ENCODE results near the gene HEPN1. TPM values are rescaled to one million over a fixed set of nuclear protein-coding genes. Genes with fewer than 3 reads are reported as not detected.

HEPN1 gene
- total and polyA plus RNA-seq, 2 of the 8 experiments (the other 6 are each of a cell fraction or from before 2014, with no cell fraction given): not detected

DNA sequence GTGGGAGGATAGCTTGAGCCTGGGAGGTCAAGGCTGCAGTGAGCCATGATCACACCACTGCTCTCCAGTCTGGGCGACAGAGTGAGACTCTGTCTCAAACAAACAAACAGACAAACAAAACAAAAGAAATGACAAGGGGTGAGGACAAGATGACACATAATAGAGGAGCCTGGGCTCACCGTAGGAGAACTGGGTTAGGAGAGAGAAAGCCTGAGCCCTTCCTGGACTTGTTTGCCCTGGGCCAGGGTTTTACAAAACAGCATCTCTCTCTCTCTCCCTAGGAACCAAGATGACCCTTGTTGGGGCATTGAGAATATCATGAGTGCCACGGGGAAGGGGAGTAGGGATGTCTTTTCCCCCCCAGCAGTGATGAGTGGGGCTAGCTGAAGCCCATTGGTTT lies 38.1 kb upstream of the HEPN1 start:
- CTCF ChIA-PET (ENCODE audit: partially characterized antibody): interaction anchor here (0.7 to 1.8 kb wide), 8 partner anchors 10 to 83 kb away, joined by 3 to 6 read pairs (median 4); partner anchors contain the start of gene ROBO3
- Histone ChIP-seq H3K79me2 (ENCODE audit: control insufficient read depth in 1 of 2, insufficient read depth in 2 of 2, low read length in 2 of 2) (no peaks in the 10 kb centered on the region), H2BK5ac (ENCODE audit: low read depth, low read length) (no peak overlapping the region)

More for the DNA sequence above, 38.1 kb upstream of the HEPN1 start:
- no peak overlapping the region for H3K4ac ChIP-seq (replicated peaks; ENCODE audit: insufficient read length, low read depth, low read length)
- TF ChIP-seq SIX5 (IDR thresholded peaks at IDR 0.05; ENCODE audit: low read depth, low read length): no peak
- H3K4me1 ChIP-seq (replicated peaks in 1 of 4; ENCODE audit: control insufficient read depth in 3 of 4, insufficient read depth in 4 of 4, low read length in 3 of 4): peaks cover 0 to 14% (median 8%) of the 10 kb centered on the region in 4 experiments; a peak in 5 of 7 replicates
- no peak overlapping the region for H3K27ac ChIP-seq (ENCODE audit: low read depth, low read length)
- H3K14ac ChIP-seq (ENCODE audit: insufficient read length): no peak overlapping the region
- H3K23ac ChIP-seq (ENCODE audit: insufficient read length): no peak overlapping the region
- no peak overlapping the region for H2AFZ ChIP-seq (ENCODE audit: low read length)
- H2BK15ac ChIP-seq (ENCODE audit: low read length): no peak overlapping the region
- H4K8ac ChIP-seq (ENCODE audit: extremely low read depth, insufficient read depth, low read length): no peak overlapping the region
- H2BK12ac ChIP-seq (ENCODE audit: low read depth, low read length): no peak overlapping the region
- no peak overlapping the region for H4K5ac ChIP-seq (ENCODE audit: insufficient read length, low read depth, low read length)
- H3K56ac ChIP-seq (replicated peaks; ENCODE audit: insufficient read length, low read depth, low read length): no peak overlapping the region
- no peak overlapping the region for H4K91ac ChIP-seq (replicated peaks; ENCODE audit: insufficient read length, low read length)
- no peaks in the 10 kb centered on the region for H3K79me1 ChIP-seq (ENCODE audit: low read depth, low read length)
- H3K4me3 ChIP-seq (ENCODE audit: extremely low read depth in 1 of 4, insufficient read depth in 2 of 4, low read depth in 3 of 4, low read length in 4 of 4): no peak overlapping the region
- POLR2A ChIA-PET (ENCODE audit: partially characterized antibody): interaction anchor here (1.1 to 2.1 kb wide), 3 partner anchors 8 to 89 kb away, joined by 3 to 7 read pairs (median 3); no protein-coding TSS in a partner anchor
- H2BK120ac ChIP-seq (replicated peaks; ENCODE audit: low read depth, low read length): no peak overlapping the region
- H3K36me3 ChIP-seq (ENCODE audit: control insufficient read depth in 2 of 4, insufficient read depth in 4 of 4, low read length in 3 of 4): no peaks in the 10 kb centered on the region
- no peak overlapping the region for H3K9ac ChIP-seq (replicated peaks in 1 of 4; ENCODE audit: extremely low read depth in 1 of 4, low read depth in 3 of 4, low read length in 3 of 4)
- no peak overlapping the region for H3K18ac ChIP-seq (ENCODE audit: extremely low read depth, low read length)
- DNase-seq (ENCODE audit: low read depth in 1 of 2, low spot score in 2 of 2): no peak
- H3K4me2 ChIP-seq (ENCODE audit: insufficient read depth in 1 of 2, low read depth in 2 of 2, low read length in 2 of 2): no peak overlapping the region
- no peak overlapping the region for H2BK20ac ChIP-seq (ENCODE audit: low read length)
- no peak overlapping the region for H2AK5ac ChIP-seq (ENCODE audit: low read depth, low read length)
- peaks cover 0 to 3% (median under 1%) of the 10 kb centered on the region in 4 experiments; a peak in 3 of 7 replicates for H3K27me3 ChIP-seq (replicated peaks in 1 of 4; ENCODE audit: control insufficient read depth in 3 of 4, extremely low read depth in 1 of 4, insufficient read depth in 3 of 4, low read length in 3 of 4)
- 83% methylated on average over 3 of the region's 3 CpGs; no CpG with 5 or more reads in 1 of the 2 experiments for WGBS, 2 experiments (ENCODE audit: extremely low coverage in 1 of 2, insufficient coverage in 1 of 2, insufficient read length in 1 of 2, insufficient replicate concordance in 2 of 2, low coverage in 1 of 2, low lambda C conversion rate in 2 of 2, missing lambda C conversion rate in 1 of 2)
- no peaks in the 10 kb centered on the region for H3K9me3 ChIP-seq (ENCODE audit: insufficient read depth in 2 of 2, low read depth in 1 of 2, low read length in 1 of 2)
- FAIRE-seq: no peak
- no peaks in the 10 kb centered on the region for H4K20me1 ChIP-seq (replicated peaks in 1 of 2; ENCODE audit: control insufficient read depth in 1 of 2, insufficient read depth in 2 of 2, low read length in 2 of 2)
- H3K23me2 ChIP-seq (ENCODE audit: low read depth, low read length): peaks cover 4% of the 10 kb centered on the region; the same call in 1 of the 2 replicates
